LNCaP clone FGC (cell line): ENCODE results near the gene FNBP1L.

Experiments
- DNase-seq: peaks from one replicate; pipeline ENCODE4 v3.0.0-alpha.2; 2011; ENCODE audit warnings: low read depth
- H3K4me3 ChIP-seq: 2 replicates; pipeline ENCODE4 v1.5.1; 2011; ENCODE audit warnings: mild to moderate bottlenecking, low read depth, low read length, control low read depth
- CTCF ChIP-seq: IDR thresholded peaks from 2 replicates; pipeline ENCODE4 v1.5.1; 2012; ENCODE audit warnings: mild to moderate bottlenecking; ENCODE audit not compliant: control insufficient read depth, insufficient read depth; ENCODE audit errors: extremely low read depth

FNBP1L gene

GRCh38 chr1:93447481-93448291 is at the start of gene FNBP1L:
Gene FNBP1L, plus strand, starts transcription at chr1:93448118. Its CDS starts 164 bp downstream, at chr1:93448282.
- peak within 1 kb of the TSS; percentile 94 for H3K4me3 ChIP-seq
- DNase-seq, result no peak
- TF ChIP-seq CTCF, result no peak

- H3K4me3 ChIP-seq, result no peak overlapping the region
- no peak for TF ChIP-seq CTCF
- DNase-seq, result peak; percentile 80
Measured at GRCh38 chr1:93399781-93400180, 48.1 kb upstream of the FNBP1L start.

DNA sequence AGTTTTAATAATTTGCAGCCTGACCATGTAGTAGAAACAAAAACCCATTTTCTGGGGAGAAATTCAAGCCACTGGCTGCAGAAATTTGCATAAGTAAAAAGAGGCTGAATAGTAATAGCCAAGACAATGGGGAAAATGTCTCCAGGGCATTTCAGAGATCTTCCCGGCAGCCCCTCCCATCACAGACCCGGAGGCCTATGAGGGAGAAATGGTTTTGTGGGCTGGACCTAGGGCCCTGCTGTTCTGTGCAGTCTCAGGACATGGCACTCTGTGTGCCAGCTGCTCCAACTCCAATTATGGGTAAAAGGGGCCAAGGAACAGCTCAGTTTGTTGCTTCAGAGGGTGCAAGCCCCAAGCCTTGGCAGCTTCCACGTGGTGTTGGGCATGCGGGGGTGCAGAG is 39.7 kb upstream of the FNBP1L start:
- no peak for DNase-seq
- no peak for TF ChIP-seq CTCF
- no peak overlapping the region for H3K4me3 ChIP-seq

- TF ChIP-seq CTCF, result no peak
- no peak overlapping the region for H3K4me3 ChIP-seq
- peak; percentile 25 for DNase-seq
Measured at GRCh38 chr1:93411000-93411399, 36.9 kb upstream of the FNBP1L start.

DNA sequence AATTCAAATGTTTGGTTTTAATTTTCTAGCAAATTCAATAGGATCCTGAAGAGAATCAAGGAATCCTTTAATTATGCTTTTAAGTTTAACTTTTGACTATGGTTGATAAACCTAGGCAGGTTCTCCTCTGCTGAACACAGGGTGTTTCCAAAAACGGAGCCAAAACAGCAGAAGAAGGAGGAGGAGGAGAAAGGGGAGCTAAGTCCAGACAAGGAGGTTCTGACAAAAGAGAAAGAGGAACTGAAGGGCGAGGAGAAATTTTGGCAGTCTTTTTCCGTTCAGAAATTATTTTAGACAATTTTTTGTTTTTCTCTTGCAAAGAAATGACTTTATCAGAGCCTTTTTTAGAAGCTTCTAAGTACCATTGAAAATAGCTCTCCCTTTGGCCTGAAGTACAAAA is 33.2 kb upstream of the FNBP1L start:
- TF ChIP-seq CTCF, result no peak
- no peak overlapping the region for H3K4me3 ChIP-seq
- no peak for DNase-seq

- DNase-seq, result no peak
- TF ChIP-seq CTCF, result no peak
- H3K4me3 ChIP-seq, result no peak overlapping the region
Measured at GRCh38 chr1:93415296-93415695, 32.6 kb upstream of the FNBP1L start.

DNA sequence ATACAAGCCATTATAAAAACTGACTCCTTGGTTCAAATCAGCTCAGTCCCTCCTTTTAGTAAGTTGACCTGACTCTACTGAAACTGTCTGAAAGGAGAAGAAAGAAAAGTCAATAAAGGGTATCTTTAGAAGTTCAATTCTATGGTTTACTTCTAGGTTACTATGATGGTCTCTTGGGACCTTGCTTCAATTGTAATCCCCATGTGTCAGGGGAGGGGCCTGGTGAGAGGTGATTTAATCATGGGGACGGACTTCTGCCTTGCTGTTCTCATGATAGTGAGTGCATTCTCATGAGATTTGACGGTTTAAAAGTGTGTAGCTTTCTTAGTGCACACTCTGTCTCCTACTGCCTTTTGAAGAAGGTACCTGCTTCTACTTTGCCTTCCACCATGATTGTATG is 31.7 kb upstream of the FNBP1L start:
- DNase-seq, result no peak
- no peak for TF ChIP-seq CTCF
- H3K4me3 ChIP-seq, result no peak overlapping the region
